CD14-positive monocyte (primary cell): ENCODE measurements around the gene BAG1. TPM values are rescaled to one million over a fixed set of nuclear protein-coding genes. Genes with fewer than 3 reads are reported as not detected.

ENCODE experiments used
- DNase-seq, 3 donors: peaks; one replicate each; pipeline ENCODE4 v3.0.0-alpha.2; 2011 to 2022
- H2AFZ ChIP-seq: 2 replicates; pipeline ENCODE4 v1.6.0; 2012; ENCODE audit warnings: mild to moderate bottlenecking, low read depth, low read length, inconsistent platforms; ENCODE audit not compliant: insufficient read depth, poor library complexity, severe bottlenecking
- H3K27ac ChIP-seq, 2 donors: 1 replicate in 1 of 2; 2 replicates in 1 of 2; pipeline ENCODE4 v1.5.1; 2012 to 2013; ENCODE audit warnings: low read length in 2 of 2, control low read depth in 1 of 2, inconsistent platforms in 1 of 2, low read depth in 1 of 2, mild to moderate bottlenecking in 1 of 2
- H3K27me3 ChIP-seq, 2 donors: one replicate each; pipeline versions ENCODE4 v1.6.0 to v1.6.1; 2011 to 2013; ENCODE audit warnings: low read length in 2 of 2; ENCODE audit not compliant: control insufficient read depth in 2 of 2, insufficient read depth in 2 of 2
- H3K36me3 ChIP-seq, 2 donors: replicated peaks in 1 of 2; 1 replicate in 1 of 2; 2 replicates in 1 of 2; pipeline versions ENCODE4 v1.5.1 to v1.6.1; 2012 to 2013; ENCODE audit warnings: low read length in 2 of 2, control low read depth in 1 of 2, inconsistent platforms in 1 of 2, mild to moderate bottlenecking in 1 of 2; ENCODE audit not compliant: insufficient read depth in 2 of 2, control insufficient read depth in 1 of 2
- H3K4me1 ChIP-seq, 2 donors: 1 replicate in 1 of 2; 2 replicates in 1 of 2; pipeline versions ENCODE4 v1.5.1 to v1.6.1; 2012 to 2013; ENCODE audit warnings: low read length in 2 of 2, control low read depth in 1 of 2, inconsistent platforms in 1 of 2, mild to moderate bottlenecking in 1 of 2, moderate library complexity in 1 of 2; ENCODE audit not compliant: insufficient read depth in 2 of 2, control insufficient read depth in 1 of 2
- H3K4me2 ChIP-seq: replicated peaks from 2 replicates; pipeline ENCODE3; 2012; ENCODE audit warnings: low read length, moderate library complexity, mild to moderate bottlenecking; ENCODE audit not compliant: poor library complexity, severe bottlenecking; ENCODE audit errors: extremely low read depth
- H3K4me3 ChIP-seq, 3 experiments: fragments of 200-600 bp in 1 of 3; sonication (generic) in 1 of 3; replicated peaks in 1 of 3; 1 replicate in 2 of 3; 2 replicates in 1 of 3; pipeline ENCODE4 v1.5.1; 2011 to 2013; ENCODE audit warnings: low read length in 3 of 3, mild to moderate bottlenecking in 3 of 3, control low read depth in 2 of 3, low read depth in 2 of 3, inconsistent platforms in 1 of 3, moderate library complexity in 1 of 3
- H3K79me2 ChIP-seq: 2 replicates; pipeline ENCODE4 v1.6.0; 2012; ENCODE audit warnings: mild to moderate bottlenecking, control low read depth, inconsistent platforms, low read length, moderate library complexity; ENCODE audit not compliant: insufficient read depth
- H3K9ac ChIP-seq: 2 replicates; pipeline ENCODE4 v1.6.0; 2017; ENCODE audit warnings: low read length, mild to moderate bottlenecking; ENCODE audit not compliant: insufficient read depth, poor library complexity, severe bottlenecking
- H3K9me3 ChIP-seq, 2 donors: replicated peaks in 1 of 2; 1 replicate in 1 of 2; 2 replicates in 1 of 2; pipeline versions ENCODE4 v1.5.1 to v1.6.1; 2012 to 2013; ENCODE audit warnings: low read length in 2 of 2, control low read depth in 1 of 2; ENCODE audit not compliant: control insufficient read depth in 1 of 2, insufficient read depth in 1 of 2
- H4K20me1 ChIP-seq: 2 replicates; pipeline ENCODE4 v1.6.0; 2012; ENCODE audit warnings: mild to moderate bottlenecking, low read length, control low read depth, moderate library complexity; ENCODE audit not compliant: insufficient read depth
- H3K27ac Mint-ChIP-seq, 7 donors: one replicate each; pipeline ENCODE4 v1.8.0; 2020; ENCODE audit warnings: mild to moderate bottlenecking in 7 of 7, mixed read lengths in 7 of 7, moderate library complexity in 6 of 7, inconsistent platforms in 2 of 7
- H3K27me3 Mint-ChIP-seq, 3 donors: one replicate each; pipeline ENCODE4 v1.8.0; 2021 to 2022; ENCODE audit warnings: low read depth in 3 of 3, mild to moderate bottlenecking in 3 of 3, mixed read lengths in 3 of 3, moderate library complexity in 3 of 3, inconsistent platforms in 1 of 3
- H3K36me3 Mint-ChIP-seq, 2 donors: one replicate each; pipeline ENCODE4 v1.8.0; 2020; ENCODE audit warnings: mixed read lengths in 2 of 2, inconsistent platforms in 1 of 2, mild to moderate bottlenecking in 1 of 2
- H3K4me1 Mint-ChIP-seq: one replicate; pipeline ENCODE4 v1.8.0; 2020; ENCODE audit warnings: mild to moderate bottlenecking, mixed read lengths
- H3K4me3 Mint-ChIP-seq, 2 donors: one replicate each; pipeline ENCODE4 v1.8.0; 2020; ENCODE audit warnings: mild to moderate bottlenecking in 2 of 2, mixed read lengths in 2 of 2, moderate library complexity in 1 of 2
- H3K9me3 Mint-ChIP-seq, 7 donors: one replicate each; pipeline ENCODE4 v1.8.0; 2020 to 2022; ENCODE audit warnings: mixed read lengths in 7 of 7, mild to moderate bottlenecking in 6 of 7, moderate library complexity in 6 of 7, inconsistent platforms in 2 of 7
- CTCF ChIP-seq: fragments of 200-600 bp; IDR thresholded peaks from one replicate; pipeline ENCODE4 v1.8.0; 2022; ENCODE audit warnings: antibody characterized with exemption, mild to moderate bottlenecking
- WGBS: methylation state at CpG from one replicate; pipeline ENCODE4 v1.1.5; 2013; ENCODE audit warnings: missing lambda C conversion rate; ENCODE audit not compliant: insufficient coverage; 5-methylcytosine and 5-hydroxymethylcytosine counted together
- intact Hi-C, 2 donors: fragments of 100-400 bp; cut with micrococcal nuclease; formaldehyde crosslinking; loops; one replicate each; pipeline versions ENCODE4 v1.15.0 to v1.15.1; 2023
- polyA plus RNA-seq, 3 donors: library from polyadenylated mRNA; depleted of rRNA in 1 of 3; unstranded in 2 of 3; stranded (reverse) in 1 of 3; fragments of 300-500 nt in 2 of 3; fragments of >200 nt in 1 of 3; fragmentation: Illumina TruSeq in 2 of 3; gene quantifications; 1 replicate in 2 of 3; 2 replicates in 1 of 3; pipeline ENCODE4 v1.2.3, GENCODE V29; 2012 to 2021

BAG1 gene
- polyA plus RNA-seq, 3 donors, result 41.8 to 94.5 (median 93.6) TPM

- Histone ChIP-seq H3K4me2 (no peak overlapping the region), H3K4me3 (no peak overlapping the region), H3K36me3 (peaks cover 91 to 100% of the 10 kb centered on the region in 2 donors), H4K20me1 (peaks cover 9% of the 10 kb centered on the region), H3K4me1 (no peaks in the 10 kb centered on the region), H3K9ac (no peak overlapping the region), H3K27ac (no peak overlapping the region), H3K27me3 (no peaks in the 10 kb centered on the region), H3K9me3 (no peaks in the 10 kb centered on the region), H3K79me2 (peaks cover 23% of the 10 kb centered on the region), H2AFZ (no peak overlapping the region)
- Mint-ChIP-seq H3K27ac (no peak overlapping the region), H3K4me1 (no peaks in the 10 kb centered on the region), H3K4me3 (no peak overlapping the region), H3K36me3 (peaks cover 29 to 58% of the 10 kb centered on the region in 2 donors), H3K9me3 (no peaks in the 10 kb centered on the region), H3K27me3 (no peaks in the 10 kb centered on the region)
- no peak for DNase-seq
- no peak for TF ChIP-seq CTCF
- WGBS, result no CpG with 5 or more reads among the region's 1 CpG
- intact Hi-C loops, result no loop called here
Observed at GRCh38 chr9:33304362-33304761, 39.9 kb upstream of the BAG1 start.

- no peak for TF ChIP-seq CTCF
- Histone ChIP-seq H3K4me2 (no peak overlapping the region), H3K4me1 (peaks cover 19 to 20% of the 10 kb centered on the region in 2 donors), H3K4me3 (no peak overlapping the region), H3K9me3 (no peaks in the 10 kb centered on the region), H3K9ac (no peak overlapping the region), H3K27me3 (no peaks in the 10 kb centered on the region), H4K20me1 (peaks cover 14% of the 10 kb centered on the region), H3K27ac (peak overlapping the region in 1 of 2 donors; percentile 50), H3K79me2 (peaks cover 57% of the 10 kb centered on the region), H3K36me3 (peaks cover 60 to 94% of the 10 kb centered on the region in 2 donors), H2AFZ (no peak overlapping the region)
- intact Hi-C loops, result no loop called here
- peaks cover 56 to 60% of the 10 kb centered on the region in 2 donors for H3K36me3 Mint-ChIP-seq
- WGBS, result no CpG with 5 or more reads among the region's 2 CpGs
- H3K4me1 Mint-ChIP-seq, result peaks cover 31% of the 10 kb centered on the region
- DNase-seq, result no peak
- no peaks in the 10 kb centered on the region for H3K9me3 Mint-ChIP-seq
- H3K27me3 Mint-ChIP-seq, result no peaks in the 10 kb centered on the region
- H3K4me3 Mint-ChIP-seq, result no peak overlapping the region
- H3K27ac Mint-ChIP-seq, result peak overlapping the region in 2 of 7 donors; percentile 10 to 44
Observed at GRCh38 chr9:33300546-33300945, 36.0 kb upstream of the BAG1 start.
